H9 (cell line): ENCODE results near the gene ARPC1B. TPM values are rescaled to one million over a fixed set of nuclear protein-coding genes. Genes with fewer than 3 reads are reported as not detected.

Experiments used
- DNase-seq: peaks from one replicate; pipeline ENCODE4 v3.0.0-alpha.2; 2017
- H2AFZ ChIP-seq: one replicate; pipeline ENCODE4 v1.6.1; 2013; ENCODE audit warnings: mild to moderate bottlenecking, low read length, control low read depth, moderate library complexity
- H2AK5ac ChIP-seq: 2 replicates; pipeline ENCODE4 v1.6.1; 2013; ENCODE audit warnings: low read length, control low read depth, mixed read lengths; ENCODE audit not compliant: insufficient read length
- H2BK120ac ChIP-seq: one replicate; pipeline ENCODE4 v1.6.1; 2013; ENCODE audit warnings: low read depth, mild to moderate bottlenecking, low read length, control low read depth, inconsistent platforms; ENCODE audit not compliant: poor library complexity, severe bottlenecking
- H2BK12ac ChIP-seq: 2 replicates; pipeline ENCODE4 v1.6.1; 2013; ENCODE audit warnings: low read length, control low read depth, mixed read lengths, low read depth; ENCODE audit not compliant: insufficient read length
- H2BK15ac ChIP-seq: 2 replicates; pipeline ENCODE4 v1.6.1; 2013; ENCODE audit warnings: low read depth, low read length, control low read depth
- H2BK20ac ChIP-seq: one replicate; pipeline ENCODE4 v1.6.1; 2013; ENCODE audit warnings: low read depth, mild to moderate bottlenecking, low read length, control low read depth, inconsistent platforms; ENCODE audit not compliant: poor library complexity, severe bottlenecking
- H2BK5ac ChIP-seq: 2 replicates; pipeline ENCODE4 v1.6.1; 2013; ENCODE audit warnings: low read length, control low read depth, mixed read lengths; ENCODE audit not compliant: insufficient read length
- H3K14ac ChIP-seq: 2 replicates; pipeline ENCODE4 v1.6.1; 2013; ENCODE audit warnings: low read length, control low read depth; ENCODE audit not compliant: insufficient read depth
- H3K18ac ChIP-seq: 2 replicates; pipeline ENCODE4 v1.6.1; 2013; ENCODE audit warnings: low read depth, mild to moderate bottlenecking, mixed read lengths, low read length, control low read depth; ENCODE audit not compliant: insufficient read length
- H3K23ac ChIP-seq: 2 replicates; pipeline ENCODE4 v1.6.1; 2013; ENCODE audit warnings: low read length, control low read depth, mixed read lengths, low read depth; ENCODE audit not compliant: insufficient read length
- H3K23me2 ChIP-seq: 2 replicates; pipeline ENCODE4 v1.6.1; 2013; ENCODE audit warnings: low read depth, mild to moderate bottlenecking, mixed read lengths, low read length, control low read depth; ENCODE audit not compliant: insufficient read length, poor library complexity, severe bottlenecking
- H3K27ac ChIP-seq: 2 replicates; pipeline ENCODE4 v1.5.1; 2013; ENCODE audit warnings: low read length, control low read depth, mixed read lengths, low read depth; ENCODE audit not compliant: insufficient read length
- H3K27me3 ChIP-seq: 2 replicates; pipeline ENCODE4 v1.6.1; 2013; ENCODE audit warnings: low read length, control low read depth, inconsistent platforms; ENCODE audit not compliant: insufficient read depth
- H3K4ac ChIP-seq: 2 replicates; pipeline ENCODE4 v1.6.1; 2013; ENCODE audit warnings: low read depth, mild to moderate bottlenecking, control low read depth, inconsistent platforms, low read length, moderate library complexity
- H3K4me1 ChIP-seq: 2 replicates; pipeline ENCODE4 v1.6.1; 2013; ENCODE audit warnings: low read length, control low read depth, inconsistent platforms; ENCODE audit not compliant: insufficient read depth
- H3K4me2 ChIP-seq: 2 replicates; pipeline ENCODE4 v1.6.1; 2013; ENCODE audit warnings: low read length, control low read depth, mixed read lengths; ENCODE audit not compliant: insufficient read length, insufficient read depth
- H3K56ac ChIP-seq: 2 replicates; pipeline ENCODE4 v1.6.1; 2013; ENCODE audit warnings: low read depth, mild to moderate bottlenecking, mixed read lengths, low read length, control low read depth; ENCODE audit not compliant: insufficient read length
- H3K79me1 ChIP-seq: 2 replicates; pipeline ENCODE4 v1.6.1; 2013; ENCODE audit warnings: low read depth, mild to moderate bottlenecking, moderate library complexity, low read length, control low read depth, inconsistent platforms; ENCODE audit not compliant: insufficient read depth, poor library complexity, severe bottlenecking
- H3K79me2 ChIP-seq: 2 replicates; pipeline ENCODE4 v1.6.1; 2013; ENCODE audit warnings: low read length, control low read depth, inconsistent platforms; ENCODE audit not compliant: insufficient read depth
- H3K9ac ChIP-seq: 2 replicates; pipeline ENCODE4 v1.6.1; 2013; ENCODE audit warnings: low read length, control low read depth, mixed read lengths; ENCODE audit not compliant: insufficient read length; ENCODE audit errors: extremely low read depth
- H3K9me3 ChIP-seq: one replicate; pipeline ENCODE4 v1.6.1; 2013; ENCODE audit warnings: low read depth, low read length, inconsistent platforms; ENCODE audit not compliant: control insufficient read depth
- H3T11ph ChIP-seq: one replicate; pipeline ENCODE4 v1.6.1; 2013; ENCODE audit warnings: mild to moderate bottlenecking, low read length, control low read depth, inconsistent platforms
- H4K20me1 ChIP-seq: one replicate; pipeline ENCODE4 v1.6.1; 2013; ENCODE audit not compliant: control insufficient read depth, insufficient read length, insufficient read depth
- H4K5ac ChIP-seq: 2 replicates; pipeline ENCODE4 v1.6.1; 2013; ENCODE audit warnings: low read depth, mild to moderate bottlenecking, mixed read lengths, low read length, control low read depth; ENCODE audit not compliant: insufficient read length
- H4K8ac ChIP-seq: replicated peaks from 2 replicates; pipeline ENCODE4 v1.6.1; 2013; ENCODE audit warnings: low read length, control low read depth, mixed read lengths, low read depth; ENCODE audit not compliant: insufficient read length
- H4K91ac ChIP-seq: 2 replicates; pipeline ENCODE4 v1.6.1; 2013; ENCODE audit warnings: low read depth, mild to moderate bottlenecking, moderate library complexity, mixed read lengths, low read length, control low read depth; ENCODE audit not compliant: insufficient read length
- H3K27ac Mint-ChIP-seq, 3 experiments: 2 replicates in 2 of 3; 3 replicates in 1 of 3; pipeline ENCODE4 v1.8.0; 2020 to 2021; ENCODE audit warnings: mixed read lengths in 3 of 3, mild to moderate bottlenecking in 1 of 3, moderate library complexity in 1 of 3
- H3K27me3 Mint-ChIP-seq: 2 replicates; pipeline ENCODE4 v1.8.0; 2021; ENCODE audit warnings: low read depth, mild to moderate bottlenecking, moderate library complexity, mixed read lengths
- H3K36me3 Mint-ChIP-seq, 3 experiments: 2 replicates in 2 of 3; 3 replicates in 1 of 3; pipeline ENCODE4 v1.8.0; 2020 to 2021; ENCODE audit warnings: low read depth in 3 of 3, mixed read lengths in 3 of 3; ENCODE audit not compliant: insufficient read depth in 1 of 3
- H3K4me1 Mint-ChIP-seq, 2 experiments: 2 replicates each; pipeline ENCODE4 v1.8.0; 2020; ENCODE audit warnings: mixed read lengths in 2 of 2
- H3K4me3 Mint-ChIP-seq, 2 experiments: 2 replicates in 1 of 2; 3 replicates in 1 of 2; pipeline ENCODE4 v1.8.0; 2020 to 2021; ENCODE audit warnings: mild to moderate bottlenecking in 2 of 2, mixed read lengths in 2 of 2, moderate library complexity in 1 of 2
- H3K9me3 Mint-ChIP-seq, 2 experiments: 2 replicates in 1 of 2; 3 replicates in 1 of 2; pipeline ENCODE4 v1.8.0; 2020; ENCODE audit warnings: mild to moderate bottlenecking in 2 of 2, mixed read lengths in 2 of 2, moderate library complexity in 1 of 2
- WGBS: extraction: QIAGEN DNeasy Blood & Tissue Kit; methylation state at CpG from one replicate; pipeline ENCODE4 v1.1.7; 2013; ENCODE audit warnings: missing lambda C conversion rate, low lambda C conversion rate, mixed read lengths; ENCODE audit not compliant: insufficient read length; ENCODE audit errors: extremely low coverage; 5-methylcytosine and 5-hydroxymethylcytosine counted together
- total RNA-seq: library from RNA; stranded (reverse); gene quantifications from 2 replicates; pipeline ENCODE4 v1.2.1, GENCODE V29; 2021
- TF ChIP-seq, protein P1 (sequence below): fragments of 200-600 bp; sonication (generic); conservative IDR thresholded peaks from 3 replicates; pipeline ENCODE4 v1.8.0; 2021; ENCODE audit warnings: antibody characterized with exemption, mild to moderate bottlenecking

The ARPC1B gene
- total RNA-seq, 1 experiment from 2014 or later, result 56.3 TPM

DNA sequence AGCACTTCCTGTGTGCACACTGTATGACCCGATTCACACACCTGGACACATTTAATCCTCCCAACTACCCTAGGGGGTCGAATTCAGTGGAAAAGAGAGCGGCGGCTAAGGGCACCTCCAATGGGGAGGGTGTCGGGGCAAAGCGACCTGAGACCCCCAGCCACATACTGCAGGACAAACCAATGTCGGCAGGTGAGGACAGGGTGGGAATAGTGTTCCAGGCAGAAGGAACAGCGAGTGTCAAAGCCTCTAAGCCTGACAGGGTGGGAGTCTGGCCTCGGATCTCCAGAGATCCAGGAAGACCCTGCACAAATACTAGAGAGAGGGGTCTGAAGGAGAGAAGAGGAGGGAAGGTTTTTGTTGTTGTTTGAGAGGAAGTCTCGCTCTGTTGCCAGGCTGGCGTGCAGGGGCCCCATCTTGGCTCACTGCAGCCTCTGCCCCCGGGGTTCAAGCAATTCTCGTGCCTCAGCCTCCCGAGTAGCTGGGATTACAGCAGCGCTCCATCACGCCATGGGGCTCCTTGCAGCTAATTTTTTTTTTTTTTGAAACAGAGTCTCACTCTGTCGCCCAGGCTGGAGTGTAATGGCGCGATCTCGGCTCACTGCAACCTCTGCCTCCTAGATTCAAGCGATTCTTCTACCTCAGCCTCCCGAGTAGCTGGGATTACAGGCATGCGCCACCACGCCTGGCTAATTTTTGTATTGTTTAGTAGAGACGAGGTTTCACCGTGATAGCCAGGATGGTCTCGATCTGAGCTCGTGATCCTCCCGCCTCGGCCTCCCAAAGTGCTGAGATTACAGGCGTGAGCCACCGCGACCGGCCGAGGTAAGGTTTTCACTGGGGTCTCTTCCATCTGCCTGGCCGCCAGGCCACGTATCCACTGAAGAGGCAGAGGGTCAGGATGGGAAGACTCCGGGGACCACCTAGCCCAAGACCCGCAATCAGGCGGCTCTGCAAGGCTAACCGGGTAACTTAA lies 1.2 kb upstream of the ARPC1B start:
- Histone ChIP-seq H3K4me2 (peak overlapping the region; percentile 52), H3K27ac (no peak overlapping the region), H2AK5ac (no peak overlapping the region), H3K23ac (no peak overlapping the region), H3K4ac (no peak overlapping the region), H3K27me3 (no peaks in the 10 kb centered on the region), H3T11ph (no peak overlapping the region), H3K14ac (no peak overlapping the region), H3K9me3 (no peaks in the 10 kb centered on the region), H4K5ac (no peak overlapping the region), H2BK5ac (no peak overlapping the region), H2BK20ac (no peak overlapping the region), H3K18ac (no peak overlapping the region), H3K79me2 (no peaks in the 10 kb centered on the region), H3K56ac (no peak overlapping the region), H3K23me2 (peaks cover 3% of the 10 kb centered on the region), H3K79me1 (no peaks in the 10 kb centered on the region), H2AFZ (no peak overlapping the region), H2BK120ac (no peak overlapping the region), H4K8ac (no peak overlapping the region), H3K4me1 (no peaks in the 10 kb centered on the region), H4K20me1 (no peaks in the 10 kb centered on the region), H2BK15ac (no peak overlapping the region), H2BK12ac (no peak overlapping the region), H4K91ac (no peak overlapping the region), H3K9ac (no peak overlapping the region)
- H3K9me3 Mint-ChIP-seq, result no peaks in the 10 kb centered on the region
- H3K4me1 Mint-ChIP-seq, result peaks cover 3% of the 10 kb centered on the region in 2 experiments
- H3K27me3 Mint-ChIP-seq, result peaks cover 13% of the 10 kb centered on the region
- no peak for DNase-seq
- TF ChIP-seq, protein P1, sequence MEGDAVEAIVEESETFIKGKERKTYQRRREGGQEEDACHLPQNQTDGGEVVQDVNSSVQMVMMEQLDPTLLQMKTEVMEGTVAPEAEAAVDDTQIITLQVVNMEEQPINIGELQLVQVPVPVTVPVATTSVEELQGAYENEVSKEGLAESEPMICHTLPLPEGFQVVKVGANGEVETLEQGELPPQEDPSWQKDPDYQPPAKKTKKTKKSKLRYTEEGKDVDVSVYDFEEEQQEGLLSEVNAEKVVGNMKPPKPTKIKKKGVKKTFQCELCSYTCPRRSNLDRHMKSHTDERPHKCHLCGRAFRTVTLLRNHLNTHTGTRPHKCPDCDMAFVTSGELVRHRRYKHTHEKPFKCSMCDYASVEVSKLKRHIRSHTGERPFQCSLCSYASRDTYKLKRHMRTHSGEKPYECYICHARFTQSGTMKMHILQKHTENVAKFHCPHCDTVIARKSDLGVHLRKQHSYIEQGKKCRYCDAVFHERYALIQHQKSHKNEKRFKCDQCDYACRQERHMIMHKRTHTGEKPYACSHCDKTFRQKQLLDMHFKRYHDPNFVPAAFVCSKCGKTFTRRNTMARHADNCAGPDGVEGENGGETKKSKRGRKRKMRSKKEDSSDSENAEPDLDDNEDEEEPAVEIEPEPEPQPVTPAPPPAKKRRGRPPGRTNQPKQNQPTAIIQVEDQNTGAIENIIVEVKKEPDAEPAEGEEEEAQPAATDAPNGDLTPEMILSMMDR, result no peak
- WGBS, result no CpG with 5 or more reads among the region's 41 CpGs
- peak overlapping the region; percentile 70 to 86 for H3K4me3 Mint-ChIP-seq
- peaks cover 7 to 12% (median 8%) of the 10 kb centered on the region in 3 experiments; a peak in 6 of 7 replicates for H3K36me3 Mint-ChIP-seq
- H3K27ac Mint-ChIP-seq, result peak overlapping the region in 2 of 3 experiments; percentile 25 to 48; a peak in 3 of 7 replicates
